WTC11 (cell line): ENCODE results near the gene CCM2.

Experiments
- ATF2 ChIP-seq: sonication (generic); formaldehyde crosslinking; IDR thresholded peaks from 2 replicates; pipeline ENCODE4 v1.8.1; 2022; ENCODE audit warnings: low read depth, missing genetic modification reagents, borderline replicate concordance
- CTCF ChIP-seq: fragments of 200-600 bp; IDR thresholded peaks from 2 replicates; pipeline ENCODE4 v1.8.0; 2022; ENCODE audit warnings: antibody characterized with exemption
- ESRRA ChIP-seq: sonication (generic); formaldehyde crosslinking; IDR thresholded peaks from 2 replicates; pipeline ENCODE4 v1.8.1; 2022; ENCODE audit warnings: mild to moderate bottlenecking, missing genetic modification reagents, borderline replicate concordance
- ETV6 ChIP-seq: sonication (generic); formaldehyde crosslinking; IDR thresholded peaks from 2 replicates; pipeline ENCODE4 v1.8.1; 2022; ENCODE audit warnings: mild to moderate bottlenecking, missing genetic modification reagents
- HMGXB4 ChIP-seq: sonication (generic); formaldehyde crosslinking; IDR thresholded peaks from 2 replicates; pipeline ENCODE4 v1.8.1; 2023; ENCODE audit warnings: mild to moderate bottlenecking, moderate library complexity, missing genetic modification reagents
- PRRX2 ChIP-seq: fragments of 250-450 bp; sonication (Bioruptor Pico); IDR thresholded peaks from 2 replicates; pipeline ENCODE4 v1.8.0; 2021; ENCODE audit warnings: mild to moderate bottlenecking
- RELA ChIP-seq: sonication (generic); formaldehyde crosslinking; IDR thresholded peaks from 2 replicates; pipeline ENCODE4 v1.8.1; 2022; ENCODE audit warnings: missing genetic modification reagents, mild to moderate bottlenecking, borderline replicate concordance
- SP1 ChIP-seq: sonication (generic); formaldehyde crosslinking; conservative IDR thresholded peaks from 2 replicates; pipeline ENCODE4 v1.8.1; 2022; ENCODE audit warnings: missing genetic modification reagents
- TEAD4 ChIP-seq: sonication (generic); formaldehyde crosslinking; IDR thresholded peaks from 2 replicates; pipeline ENCODE4 v1.8.0; 2022; ENCODE audit warnings: mild to moderate bottlenecking, missing genetic modification reagents
- USF2 ChIP-seq: sonication (generic); formaldehyde crosslinking; IDR thresholded peaks from 2 replicates; pipeline ENCODE4 v1.8.1; 2023; ENCODE audit warnings: mild to moderate bottlenecking, missing genetic modification reagents, moderate library complexity
- ZBTB43 ChIP-seq: sonication (generic); formaldehyde crosslinking; IDR thresholded peaks from 2 replicates; pipeline ENCODE4 v1.8.1; 2023; ENCODE audit warnings: mild to moderate bottlenecking, missing genetic modification reagents
- ZNF512 ChIP-seq: sonication (generic); formaldehyde crosslinking; IDR thresholded peaks from 2 replicates; pipeline ENCODE4 v1.8.1; 2022; ENCODE audit warnings: missing genetic modification reagents, borderline replicate concordance
- ZNF671 ChIP-seq: fragments of 250-450 bp; sonication (Bioruptor Pico); IDR thresholded peaks from 2 replicates; pipeline ENCODE4 v1.8.0; 2021; ENCODE audit warnings: mild to moderate bottlenecking

- no peak for TF ChIP-seq SP1 (CRISPR knock-in tag)
- no peak for TF ChIP-seq ETV6 (CRISPR knock-in tag)
- TF ChIP-seq CTCF = no peak
- no peak for TF ChIP-seq RELA
- TF ChIP-seq ATF2 (CRISPR knock-in tag) = no peak
- no peak for TF ChIP-seq ESRRA (CRISPR knock-in tag)
- TF ChIP-seq ZNF512 (CRISPR knock-in tag) = no peak
- TF ChIP-seq HMGXB4 (CRISPR knock-in tag) = no peak
- no peak for TF ChIP-seq ZNF671 (CRISPR knock-in tag)
- no peak for TF ChIP-seq ZBTB43
- no peak for TF ChIP-seq USF2 (CRISPR knock-in tag)
- TF ChIP-seq PRRX2 (CRISPR knock-in tag) = no peak
- no peak for TF ChIP-seq TEAD4
These were observed 27.7 kb downstream of the CCM2 start for GRCh38 chr7:45027774-45028114.
